GM13976 (cell line): ENCODE measurements around the gene VWA8.

Experiments used
- DNase-seq: peaks from one replicate; pipeline ENCODE4 v3.0.0; 2012; ENCODE audit warnings: low spot score
- CTCF ChIP-seq: IDR thresholded peaks from 2 replicates; pipeline ENCODE4 v1.5.1; 2012; ENCODE audit warnings: borderline replicate concordance, mild to moderate bottlenecking; ENCODE audit not compliant: insufficient read depth; ENCODE audit errors: extremely low read depth, missing control alignments, control extremely low read depth
- in situ Hi-C: fragments of 300-500 bp; cut with MboI; formaldehyde crosslinking; loops from one replicate; pipeline ENCODE4 v1.12.0; 2022; ENCODE audit warnings: low sequenced_read_pairs, mixed read lengths, inconsistent platforms; ENCODE audit not compliant: unreplicated experiment

VWA8 gene

GRCh38 chr13:41603917-41604316 is 357.0 kb downstream of the VWA8 start:
- TF ChIP-seq CTCF: no peak
- in situ Hi-C loops: no loop called here
- no peak for DNase-seq

GRCh38 chr13:41601718-41602445 is 359.0 kb downstream of the VWA8 start:
- DNase-seq: no peak
- no peak for TF ChIP-seq CTCF
- in situ Hi-C loops: no loop called here

DNA sequence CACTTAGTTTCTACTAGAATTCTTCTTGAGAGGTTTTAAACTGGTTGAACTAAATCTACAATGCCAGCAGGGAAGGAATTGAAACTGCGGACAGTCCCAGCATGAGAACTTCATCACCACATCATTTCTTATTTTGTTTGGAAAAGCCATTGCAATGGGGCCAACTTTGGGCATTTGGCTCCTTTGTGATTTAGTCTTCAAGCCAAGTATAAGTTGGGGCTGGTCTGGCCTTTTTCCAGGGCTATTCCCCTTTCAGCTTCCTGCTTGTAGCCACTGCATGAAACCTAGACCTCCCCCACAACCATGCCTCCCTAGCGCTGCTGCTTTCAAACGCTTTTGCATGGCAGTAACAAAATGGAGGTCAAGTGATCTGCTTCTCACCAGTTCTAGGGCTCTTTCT is 361.3 kb downstream of the VWA8 start:
- TF ChIP-seq CTCF: no peak
- DNase-seq: no peak
- in situ Hi-C loops: no loop called here

- DNase-seq: no peak
- TF ChIP-seq CTCF: no peak
- in situ Hi-C loops: no loop called here
Measured at GRCh38 chr13:41597348-41598041, 363.4 kb downstream of the VWA8 start.

GRCh38 chr13:41596190-41596589 is 364.7 kb downstream of the VWA8 start:
- in situ Hi-C loops: no loop called here
- TF ChIP-seq CTCF: no peak
- no peak for DNase-seq

DNA sequence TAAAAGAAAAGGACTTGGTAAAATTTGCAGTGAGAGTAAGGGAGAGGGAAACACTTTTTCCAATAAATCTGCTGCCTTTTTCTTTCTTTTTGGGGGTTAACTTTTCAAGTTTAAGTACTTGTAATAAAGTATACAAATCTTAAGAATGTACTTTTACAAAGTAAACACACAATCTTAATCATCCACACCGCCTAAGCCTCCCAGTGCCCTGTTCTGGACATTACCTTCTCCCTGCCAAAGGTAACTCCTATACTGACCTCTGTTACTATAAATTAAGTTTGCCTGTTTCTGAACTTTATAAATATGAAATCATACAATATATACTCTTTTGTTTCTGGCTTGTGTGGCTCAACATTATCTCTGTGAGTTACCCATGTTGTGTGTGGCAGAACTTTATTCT is 365.6 kb downstream of the VWA8 start:
- in situ Hi-C loops: no loop called here
- DNase-seq: no peak
- no peak for TF ChIP-seq CTCF

DNA sequence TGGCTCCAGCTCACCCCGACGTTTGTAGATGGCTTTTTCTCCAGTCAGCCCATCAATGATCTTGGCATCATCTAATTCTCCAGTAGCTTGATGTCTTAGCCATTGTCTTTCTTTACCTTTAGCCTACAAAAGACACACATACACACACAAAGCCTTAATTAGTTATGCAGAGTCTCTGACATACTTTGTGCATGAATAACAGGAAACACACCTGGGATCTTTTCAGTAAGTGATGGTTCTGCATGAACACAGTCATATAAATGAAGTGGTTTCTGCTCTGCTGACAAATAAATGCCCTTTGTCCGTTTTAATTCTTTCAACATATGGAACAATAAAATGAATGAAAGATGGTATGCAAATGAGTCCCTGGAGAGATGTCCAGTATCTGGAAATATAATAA is 370.3 kb downstream of the VWA8 start:
- no peak for TF ChIP-seq CTCF
- in situ Hi-C loops: no loop called here
- DNase-seq: no peak
